Astrocyte (in vitro differentiated cells and primary cell): ENCODE data around the gene DPYSL3.

Experiments
- EZH2 ChIP-seq: IDR thresholded peaks from 2 replicates; pipeline ENCODE4 v1.6.1; 2012; ENCODE audit warnings: mild to moderate bottlenecking, low read length, inconsistent platforms; ENCODE audit not compliant: insufficient read depth
- TF ChIP-seq, protein P1 (sequence below): IDR thresholded peaks from 2 replicates; pipeline ENCODE4 v1.5.1; 2011; ENCODE audit warnings: low read depth, mild to moderate bottlenecking, inconsistent platforms, low read length, moderate library complexity; ENCODE audit not compliant: insufficient read depth

GRCh38 chr5:147349241-147349640 is 160.6 kb downstream of the DPYSL3 start:
- TF ChIP-seq, protein P1, sequence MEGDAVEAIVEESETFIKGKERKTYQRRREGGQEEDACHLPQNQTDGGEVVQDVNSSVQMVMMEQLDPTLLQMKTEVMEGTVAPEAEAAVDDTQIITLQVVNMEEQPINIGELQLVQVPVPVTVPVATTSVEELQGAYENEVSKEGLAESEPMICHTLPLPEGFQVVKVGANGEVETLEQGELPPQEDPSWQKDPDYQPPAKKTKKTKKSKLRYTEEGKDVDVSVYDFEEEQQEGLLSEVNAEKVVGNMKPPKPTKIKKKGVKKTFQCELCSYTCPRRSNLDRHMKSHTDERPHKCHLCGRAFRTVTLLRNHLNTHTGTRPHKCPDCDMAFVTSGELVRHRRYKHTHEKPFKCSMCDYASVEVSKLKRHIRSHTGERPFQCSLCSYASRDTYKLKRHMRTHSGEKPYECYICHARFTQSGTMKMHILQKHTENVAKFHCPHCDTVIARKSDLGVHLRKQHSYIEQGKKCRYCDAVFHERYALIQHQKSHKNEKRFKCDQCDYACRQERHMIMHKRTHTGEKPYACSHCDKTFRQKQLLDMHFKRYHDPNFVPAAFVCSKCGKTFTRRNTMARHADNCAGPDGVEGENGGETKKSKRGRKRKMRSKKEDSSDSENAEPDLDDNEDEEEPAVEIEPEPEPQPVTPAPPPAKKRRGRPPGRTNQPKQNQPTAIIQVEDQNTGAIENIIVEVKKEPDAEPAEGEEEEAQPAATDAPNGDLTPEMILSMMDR, result no peak
- TF ChIP-seq EZH2, result no peak
